Measurements from ENCODE around the gene SREBF1. TPM values are rescaled to one million over a fixed set of nuclear protein-coding genes. Genes with fewer than 3 reads are reported as not detected.

The SREBF1 gene
- total and polyA plus RNA-seq, 2 of the 8 experiments (the other 6 are each of a cell fraction or from before 2014, with no cell fraction given): 28.6 to 70.8 TPM

DNA sequence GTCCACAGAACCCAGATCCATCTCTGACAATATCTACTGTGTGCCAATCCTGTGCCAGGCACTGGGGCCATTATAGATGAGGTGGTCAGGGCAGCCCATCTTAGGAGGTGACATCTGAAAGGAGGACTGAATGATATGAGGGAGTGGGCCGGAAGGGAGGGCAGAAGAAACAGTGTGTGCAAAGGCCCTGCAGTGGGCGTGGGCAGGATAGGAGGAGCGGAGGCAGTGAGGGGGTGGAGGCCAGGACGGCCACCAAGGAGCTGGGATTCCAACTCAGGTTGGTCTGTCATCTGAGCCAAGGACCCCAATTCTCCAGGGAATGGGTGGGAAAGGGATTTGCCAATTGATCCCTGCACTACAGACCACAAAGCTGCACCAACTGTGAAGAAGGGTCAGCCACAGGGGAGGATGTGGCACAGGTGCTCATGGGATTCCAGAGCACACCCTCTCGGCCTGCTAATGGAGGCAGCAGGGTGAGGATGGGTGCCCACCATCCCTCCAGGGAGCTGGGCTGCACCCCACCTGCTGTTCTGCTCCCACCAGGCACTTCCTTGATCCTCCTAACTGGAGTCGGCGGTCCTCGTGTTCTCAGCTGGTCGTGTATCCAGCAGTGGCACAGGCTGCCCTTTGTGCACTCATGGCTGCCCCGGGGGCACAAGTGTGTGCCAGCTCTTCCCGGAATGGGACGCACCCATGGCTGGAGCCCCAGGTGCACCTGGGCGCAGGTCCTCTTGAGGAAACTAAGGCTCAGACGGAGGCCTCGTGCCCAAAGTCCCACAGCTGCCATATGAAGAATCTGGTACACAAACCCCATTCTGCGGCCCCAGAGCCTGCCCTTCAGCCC, 9.6 kb downstream of the SREBF1 start:
- H3K23ac ChIP-seq (ENCODE audit: insufficient read length): no peak overlapping the region
- ChIA-PET CTCF (ENCODE audit: partially characterized antibody) (interaction anchor here (0.7 to 5.4 kb wide), 17 partner anchors 9 to 147 kb away, joined by 3 to 31 read pairs (median 4); partner anchors contain the start of gene SREBF1), POLR2A (ENCODE audit: partially characterized antibody) (interaction anchor here (1.8 to 24.7 kb wide), 5 partner anchors 3 to 33 kb away, joined by 5 to 532 read pairs (median 44); partner anchors contain the start of gene SREBF1)
- H3K14ac ChIP-seq (ENCODE audit: insufficient read length): no peak overlapping the region
- H3K27me3 ChIP-seq (replicated peaks in 1 of 4; ENCODE audit: control insufficient read depth in 3 of 4, extremely low read depth in 1 of 4, insufficient read depth in 3 of 4, low read length in 3 of 4): no peaks in the 10 kb centered on the region; a peak in 1 of 7 replicates
- peaks cover 0 to 11% (median 1%) of the 10 kb centered on the region in 4 experiments; a peak in 5 of 8 replicates for H3K36me3 ChIP-seq (ENCODE audit: control insufficient read depth in 2 of 4, insufficient read depth in 4 of 4, low read length in 3 of 4)
- peaks cover 20 to 78% of the 10 kb centered on the region in 2 experiments for H3K79me2 ChIP-seq (ENCODE audit: control insufficient read depth in 1 of 2, insufficient read depth in 2 of 2, low read length in 2 of 2)
- peaks cover 41 to 72% of the 10 kb centered on the region in 2 experiments for H4K20me1 ChIP-seq (replicated peaks in 1 of 2; ENCODE audit: control insufficient read depth in 1 of 2, insufficient read depth in 2 of 2, low read length in 2 of 2)
- no peak overlapping the region for H3K4ac ChIP-seq (replicated peaks; ENCODE audit: insufficient read length, low read depth, low read length)
- no peaks in the 10 kb centered on the region for H3K9me3 ChIP-seq (ENCODE audit: insufficient read depth in 2 of 2, low read depth in 1 of 2, low read length in 1 of 2)
- no peak overlapping the region for H4K8ac ChIP-seq (ENCODE audit: extremely low read depth, insufficient read depth, low read length)
- H3K4me3 ChIP-seq (ENCODE audit: extremely low read depth in 1 of 4, insufficient read depth in 2 of 4, low read depth in 3 of 4, low read length in 4 of 4): no peak overlapping the region
- peaks cover 13 to 36% (median 20%) of the 10 kb centered on the region in 4 experiments for H3K4me1 ChIP-seq (replicated peaks in 1 of 4; ENCODE audit: control insufficient read depth in 3 of 4, insufficient read depth in 4 of 4, low read length in 3 of 4)
- no peak overlapping the region for H3K9ac ChIP-seq (replicated peaks in 1 of 4; ENCODE audit: extremely low read depth in 1 of 4, low read depth in 3 of 4, low read length in 3 of 4)
- H3K79me1 ChIP-seq (ENCODE audit: low read depth, low read length): peaks cover 38% of the 10 kb centered on the region
- no peak overlapping the region for H2BK120ac ChIP-seq (replicated peaks; ENCODE audit: low read depth, low read length)
- H2AK5ac ChIP-seq (ENCODE audit: low read depth, low read length): no peak overlapping the region
- no peak overlapping the region for H2AFZ ChIP-seq (ENCODE audit: low read length)
- WGBS, 2 experiments (ENCODE audit: extremely low coverage in 1 of 2, insufficient coverage in 1 of 2, insufficient read length in 1 of 2, insufficient replicate concordance in 2 of 2, low coverage in 1 of 2, low lambda C conversion rate in 2 of 2, missing lambda C conversion rate in 1 of 2): 89% methylated on average over 13 of the region's 16 CpGs; no CpG with 5 or more reads in 1 of the 2 experiments
- no peak overlapping the region for H3K18ac ChIP-seq (ENCODE audit: extremely low read depth, low read length)
- FAIRE-seq (no peak), DNase-seq (ENCODE audit: low read depth in 1 of 2, low spot score in 2 of 2) (no peak)
- H2BK5ac ChIP-seq (ENCODE audit: low read depth, low read length): 0 out of 2 replicates have a peak overlapping the region, but pooled peaks have one; percentile 44
- no peak overlapping the region for H3K4me2 ChIP-seq (ENCODE audit: insufficient read depth in 1 of 2, low read depth in 2 of 2, low read length in 2 of 2)
- no peak overlapping the region for H4K5ac ChIP-seq (ENCODE audit: insufficient read length, low read depth, low read length)
- no peak overlapping the region for H4K91ac ChIP-seq (replicated peaks; ENCODE audit: insufficient read length, low read length)
- H2BK12ac ChIP-seq (ENCODE audit: low read depth, low read length): peak overlapping the region; percentile 65; the same call in 1 of the 2 replicates
- no peak overlapping the region; the same call in 1 of the 2 replicates for H2BK15ac ChIP-seq (ENCODE audit: low read length)
- H3K56ac ChIP-seq (replicated peaks; ENCODE audit: insufficient read length, low read depth, low read length): no peak overlapping the region
- H2BK20ac ChIP-seq (ENCODE audit: low read length): no peak overlapping the region
- TF ChIP-seq HDAC2 (IDR thresholded peaks at IDR 0.05; ENCODE audit: borderline replicate concordance in 1 of 2, low read depth in 2 of 2, low read length in 2 of 2): no peak
- no peak for TF ChIP-seq SIRT6 (IDR thresholded peaks at IDR 0.05; ENCODE audit: low read length)
- no peak for TF ChIP-seq HDAC6 (IDR thresholded peaks at IDR 0.05; ENCODE audit: low read depth, low read length)
- TF ChIP-seq FOSL1 (IDR thresholded peaks at IDR 0.05; ENCODE audit: insufficient read depth, low read depth, low read length): no peak
- no peak for TF ChIP-seq CEBPB (IDR thresholded peaks at IDR 0.05; ENCODE audit: low read depth, low read length)
- TF ChIP-seq CHD1 (IDR thresholded peaks at IDR 0.05; ENCODE audit: low read depth, low read length): no peak
- TF ChIP-seq SUZ12 (IDR thresholded peaks at IDR 0.05; ENCODE audit: low read length): no peak
- TF ChIP-seq RNF2 (IDR thresholded peaks at IDR 0.05; ENCODE audit: borderline replicate concordance, low read depth, low read length, missing control alignments, poor library complexity, severe bottlenecking): no peak
- no peak overlapping the region for H3K27ac ChIP-seq (ENCODE audit: low read depth, low read length)
- peaks cover 5% of the 10 kb centered on the region for H3K23me2 ChIP-seq (ENCODE audit: low read depth, low read length)
